Panc1 (cell line): ENCODE measurements around the gene ADAM22. TPM values are rescaled to one million over a fixed set of nuclear protein-coding genes. Genes with fewer than 3 reads are reported as not detected.
"Not testable (repeated sequence)": the region's sequence is repeated elsewhere in the genome, so short reads cannot be mapped to it uniquely, and the experiment has no call there.

Experiments used
- ATAC-seq: fragments of 200-7000 bp; cut with Tn5 transposase; 2 replicates; pipeline ENCODE4 v1.9.1; 2020; ENCODE audit warnings: mild to moderate bottlenecking, moderate library complexity
- BruUV-seq: library from RNA; stranded (reverse); fragments of 400-500 nt; replicated peaks from 2 replicates; lab custom pipeline; 2021; lab: Mats Ljungman, UMichigan
- CTCF ChIA-PET: fragments of 300-600 bp; sonication (Branson Sonifier 250); formaldehyde crosslinking; loops from one replicate; lab custom pipeline; 2022; ENCODE audit warnings: antibody characterized with exemption; lab: Charles Lee
- POLR2A ChIA-PET: fragments of 300-600 bp; sonication (Branson Sonifier 250); formaldehyde crosslinking; loops from one replicate; lab custom pipeline; 2022; ENCODE audit warnings: antibody characterized with exemption; lab: Charles Lee
- DNase-seq: peaks from one replicate; pipeline ENCODE4 v3.0.0-alpha.2; 2010; ENCODE audit warnings: low read depth, low spot score
- H3K27ac ChIP-seq: 2 replicates; pipeline ENCODE4 v1.5.1; 2011; ENCODE audit warnings: mild to moderate bottlenecking, low read length, inconsistent platforms
- H3K27me3 ChIP-seq: fragments of 200-500 bp; sonication (Bioruptor generic); 2 replicates; pipeline ENCODE4 v1.6.0; 2014; ENCODE audit warnings: low read length, inconsistent platforms; ENCODE audit not compliant: control insufficient read depth, insufficient read depth
- H3K36me3 ChIP-seq: fragments of 200-500 bp; sonication (Bioruptor generic); 2 replicates; pipeline ENCODE4 v1.5.1; 2014; ENCODE audit warnings: inconsistent platforms, mild to moderate bottlenecking, low read length, moderate library complexity; ENCODE audit not compliant: control insufficient read depth, insufficient read depth
- H3K4me1 ChIP-seq: 2 replicates; pipeline ENCODE4 v1.5.1; 2011; ENCODE audit warnings: inconsistent platforms, mild to moderate bottlenecking, low read length, moderate library complexity; ENCODE audit not compliant: control insufficient read depth, insufficient read depth
- H3K4me3 ChIP-seq, 2 experiments: 2 replicates each; pipeline ENCODE4 v1.5.1; 2011 to 2012; ENCODE audit warnings: low read depth in 2 of 2, low read length in 2 of 2, mild to moderate bottlenecking in 2 of 2, inconsistent platforms in 1 of 2, moderate library complexity in 1 of 2
- H3K9me3 ChIP-seq: fragments of 200-500 bp; sonication (Bioruptor generic); 2 replicates; pipeline ENCODE4 v1.5.1; 2014; ENCODE audit warnings: low read depth, mild to moderate bottlenecking, inconsistent platforms, low read length, moderate library complexity; ENCODE audit not compliant: control insufficient read depth, insufficient read depth
- CTCF ChIP-seq: fragments of 450-650 bp; IDR thresholded peaks from 2 replicates; pipeline ENCODE4 v1.5.1; 2017; ENCODE audit warnings: mild to moderate bottlenecking
- POLR2AphosphoS5 ChIP-seq: IDR thresholded peaks from 2 replicates; pipeline ENCODE4 v1.6.1; 2012; ENCODE audit warnings: mild to moderate bottlenecking, low read depth, low read length, moderate library complexity
- REST ChIP-seq, 2 experiments: IDR thresholded peaks; 2 replicates each; pipeline ENCODE4 v1.6.1; 2011 to 2012; ENCODE audit warnings: low read depth in 2 of 2, control low read depth in 1 of 2, low read length in 1 of 2, mild to moderate bottlenecking in 1 of 2, moderate library complexity in 1 of 2; ENCODE audit not compliant: insufficient read depth in 1 of 2
- in situ Hi-C: cut with HindIII; loops from 2 replicates; pipeline ENCODE4 v1.10.0; 2016; ENCODE audit warnings: low sequenced_read_pairs, low pct_unique_long_range_greater_than_20kb
- intact Hi-C: fragments of 100-400 bp; cut with micrococcal nuclease; formaldehyde crosslinking; loops from one replicate; pipeline ENCODE4 v1.10.0; 2022; ENCODE audit not compliant: unreplicated experiment
- total RNA-seq: library from RNA; stranded (reverse); gene quantifications from one replicate; pipeline ENCODE4 v1.2.1, GENCODE V29; 2021; ENCODE audit not compliant: unreplicated experiment

The ADAM22 gene
- total RNA-seq, 1 experiment from 2014 or later = 4.2 TPM

- TF ChIP-seq CTCF (no peak), REST (IDR thresholded peaks at IDR 0.05; ENCODE audit: insufficient read depth in 1 of 2, low read depth in 2 of 2, low read length in 1 of 2) (no peak)
- intact Hi-C loops = no loop called here
- ChIA-PET CTCF (no interaction called here), POLR2A (no interaction called here)
- Histone ChIP-seq H3K27ac (no peak overlapping the region), H3K4me1 (no peaks in the 10 kb centered on the region), H3K36me3 (no peaks in the 10 kb centered on the region), H3K4me3 (no peak overlapping the region), H3K9me3 (no peaks in the 10 kb centered on the region), H3K27me3 (no peaks in the 10 kb centered on the region)
- DNase-seq (no peak), ATAC-seq (no peak)
- in situ Hi-C loops = no loop called here
- BruUV-seq = no TSS peak
Observed at GRCh38 chr7:87941138-87941537, 7.1 kb downstream of the ADAM22 start.

- ChIA-PET CTCF (no interaction called here), POLR2A (no interaction called here)
- no peaks in the 10 kb centered on the region for H3K4me1 ChIP-seq
- no peak overlapping the region for H3K4me3 ChIP-seq
- intact Hi-C loops = no loop called here
- H3K36me3 ChIP-seq = no peaks in the 10 kb centered on the region
- no peaks in the 10 kb centered on the region for H3K27me3 ChIP-seq
- no TSS peak for BruUV-seq
- in situ Hi-C loops = no loop called here
- ATAC-seq (no peak), DNase-seq (no peak)
- TF ChIP-seq POLR2AphosphoS5 = no peak
- no peak overlapping the region for H3K27ac ChIP-seq
- no peaks in the 10 kb centered on the region for H3K9me3 ChIP-seq
Observed at GRCh38 chr7:87944547-87944946, 10.5 kb downstream of the ADAM22 start.

GRCh38 chr7:87945926-87946325 is 11.9 kb downstream of the ADAM22 start:
- POLR2A ChIA-PET, BruUV-seq, CTCF ChIA-PET: not testable (repeated sequence)

More at GRCh38 chr7:87945926-87946325, 11.9 kb downstream of the ADAM22 start:
- H3K4me3 ChIP-seq, H3K9me3 ChIP-seq, in situ Hi-C loops, H3K27me3 ChIP-seq, H3K27ac ChIP-seq, intact Hi-C loops, H3K36me3 ChIP-seq, ATAC-seq, DNase-seq, H3K4me1 ChIP-seq: not testable (repeated sequence)
